Aorta (tissue), 5 donors: ENCODE measurements around the gene CALR3. TPM values are rescaled to one million over a fixed set of nuclear protein-coding genes. Genes with fewer than 3 reads are reported as not detected.

Source experiments
- ATAC-seq: fragments of 200-7000 bp; cut with Tn5 transposase; one replicate; pipeline ENCODE4 v1.9.1; 2022; ENCODE audit warnings: moderate library complexity; ENCODE audit not compliant: low FRiP score
- DNase-seq, 2 donors: peaks; one replicate each; pipeline ENCODE4 v3.0.0-alpha.2; 2020
- H3K27ac ChIP-seq, 2 donors: one replicate each; pipeline ENCODE4 v1.5.1; 2013; ENCODE audit warnings: low read length in 2 of 2, mild to moderate bottlenecking in 2 of 2, moderate library complexity in 2 of 2, control low read depth in 1 of 2, inconsistent platforms in 1 of 2, low read depth in 1 of 2
- H3K27me3 ChIP-seq, 2 donors: one replicate each; pipeline ENCODE4 v1.6.1; 2013; ENCODE audit warnings: control low read depth in 1 of 2, low read length in 1 of 2, mild to moderate bottlenecking in 1 of 2, moderate library complexity in 1 of 2; ENCODE audit not compliant: insufficient read depth in 2 of 2, control insufficient read depth in 1 of 2
- H3K36me3 ChIP-seq, 2 donors: one replicate each; pipeline ENCODE4 v1.6.1; 2013; ENCODE audit warnings: control low read depth in 1 of 2, low read length in 1 of 2, mild to moderate bottlenecking in 1 of 2; ENCODE audit not compliant: insufficient read depth in 2 of 2, control insufficient read depth in 1 of 2
- H3K4me1 ChIP-seq, 2 donors: one replicate each; pipeline ENCODE4 v1.6.1; 2013; ENCODE audit warnings: low read length in 2 of 2, control low read depth in 1 of 2, mild to moderate bottlenecking in 1 of 2, moderate library complexity in 1 of 2; ENCODE audit not compliant: insufficient read depth in 2 of 2, control insufficient read depth in 1 of 2
- H3K4me3 ChIP-seq, 2 donors: one replicate each; pipeline ENCODE4 v1.5.1; 2013; ENCODE audit warnings: low read length in 2 of 2, control low read depth in 1 of 2, mild to moderate bottlenecking in 1 of 2
- H3K9me3 ChIP-seq: one replicate; pipeline ENCODE4 v1.6.1; 2013; ENCODE audit warnings: mild to moderate bottlenecking, low read length; ENCODE audit not compliant: control insufficient read depth
- WGBS, 2 donors: extraction: QIAGEN DNeasy Blood & Tissue Kit; methylation state at CpG; one replicate each; pipeline ENCODE4 v1.1.7; 2013; 5-methylcytosine and 5-hydroxymethylcytosine counted together
- intact Hi-C, 2 donors: fragments of 100-400 bp; cut with DNase I; formaldehyde crosslinking; loops; one replicate each; pipeline versions ENCODE4 v1.14.2 to v1.15.0; 2022
- polyA plus RNA-seq, 2 donors: library from polyadenylated mRNA; stranded (reverse); fragments of 200-250 nt; gene quantifications; one replicate each; pipeline ENCODE4 v1.2.3, GENCODE V29; 2013
- total RNA-seq, 2 donors: library from RNA; stranded (reverse); fragmentation: NEBNext Ultra II Directional; extraction: Animal tissue kit (Norgen Biotek cat#: 25700); gene quantifications; one replicate each; pipeline ENCODE4 v1.2.1, GENCODE V29; 2021
- donor health status: healthy with polysubstance abuse.
- donor health status: Bipolar disorder and iron deficiency.
- donor health status: DM: no; HTN: no; CAD: no.
- donor health status: DM: no; HTN: no; CAD: no.
- donor health status: DM: yes; HTN: yes; CAD: no.

The CALR3 gene
- total and polyA plus RNA-seq, 4 donors, result not detected

DNA sequence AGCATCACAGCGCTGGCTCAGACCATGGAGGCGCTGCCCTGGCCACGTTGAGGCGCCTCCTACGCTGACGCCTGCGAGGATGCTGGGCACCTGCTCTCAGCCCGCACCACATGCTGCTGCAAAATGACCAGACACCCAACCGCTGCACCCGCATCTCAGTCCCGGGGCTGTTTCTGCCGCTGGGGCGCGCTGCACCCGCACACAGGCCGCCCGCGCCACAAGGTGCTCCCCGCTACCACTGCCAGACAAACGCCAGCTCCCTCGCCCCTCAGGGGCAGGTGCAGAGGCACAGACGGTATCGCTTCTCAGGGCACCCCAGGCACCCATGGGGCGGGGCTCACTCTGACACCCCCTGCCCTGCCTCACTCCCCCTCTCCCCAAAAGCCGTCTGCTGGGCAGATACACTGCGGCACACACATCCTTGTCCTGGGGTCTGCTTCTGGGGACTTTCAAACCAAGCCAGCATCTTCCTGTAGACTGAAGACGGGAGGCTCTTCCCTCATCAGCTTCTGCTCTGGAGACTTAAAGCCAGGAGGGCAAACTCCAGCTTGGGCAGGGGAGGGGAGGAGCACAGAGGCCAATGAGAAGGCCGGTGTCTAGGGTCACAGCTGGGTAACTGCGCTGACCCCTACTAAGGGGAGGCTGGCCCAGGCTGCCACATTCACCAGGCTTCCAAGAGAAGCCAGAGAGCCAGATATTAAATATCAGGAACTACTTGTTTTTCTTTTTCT lies 29.9 kb upstream of the CALR3 start:
- no peak overlapping the region for H3K4me3 ChIP-seq
- H3K27ac ChIP-seq, result no peak overlapping the region
- DNase-seq, result no peak
- H3K36me3 ChIP-seq, result peaks cover 4 to 9% of the 10 kb centered on the region in 2 donors
- peak; percentile 30 for ATAC-seq
- no peaks in the 10 kb centered on the region for H3K4me1 ChIP-seq
- H3K9me3 ChIP-seq, result no peaks in the 10 kb centered on the region
- intact Hi-C loops, result no loop called here
- no peaks in the 10 kb centered on the region for H3K27me3 ChIP-seq
- WGBS, 2 donors, result 96% methylated on average over 29 of the region's 29 CpGs

DNA sequence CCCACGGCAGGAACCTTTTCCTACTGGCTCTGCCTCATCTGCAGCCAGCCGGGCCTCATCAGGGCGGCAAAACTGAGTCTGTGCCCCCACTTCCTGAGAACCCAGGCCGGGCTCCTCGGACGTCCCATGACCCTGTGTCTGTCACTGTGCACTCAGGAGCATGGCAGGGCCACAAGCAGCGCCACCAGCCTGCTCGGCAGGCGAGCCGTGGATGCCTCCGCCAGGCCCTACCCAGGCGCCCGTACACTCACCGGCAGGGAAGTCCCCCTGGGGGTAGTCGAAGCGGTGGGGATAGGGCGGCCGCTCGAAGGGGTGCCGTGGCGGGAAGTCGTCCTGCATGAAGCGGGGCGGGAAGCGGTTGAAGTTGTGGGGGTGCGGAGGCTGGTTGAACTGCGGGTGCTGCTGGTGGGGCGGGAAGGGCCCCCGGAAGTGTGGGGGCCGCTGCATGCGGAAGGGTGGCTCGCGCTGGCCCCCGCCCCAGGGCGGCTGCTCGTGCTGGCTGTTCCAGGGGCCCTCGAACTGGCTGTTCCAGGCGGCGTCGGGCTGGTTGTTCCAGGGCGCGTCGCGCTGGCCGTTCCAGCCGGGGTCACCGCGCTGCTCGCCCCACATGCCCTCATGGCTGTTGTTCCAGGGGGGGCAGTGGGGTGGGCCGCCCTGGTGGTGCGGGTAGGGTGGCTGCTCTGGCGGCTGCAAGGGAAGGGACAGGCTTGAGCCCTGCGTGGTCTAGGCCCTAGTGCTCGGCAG lies 29.2 kb upstream of the CALR3 start:
- Histone ChIP-seq H3K9me3 (no peaks in the 10 kb centered on the region), H3K4me1 (no peaks in the 10 kb centered on the region), H3K27ac (no peak overlapping the region), H3K36me3 (peaks cover 4 to 12% of the 10 kb centered on the region in 2 donors), H3K27me3 (no peaks in the 10 kb centered on the region), H3K4me3 (no peak overlapping the region)
- ATAC-seq (no peak), DNase-seq (no peak)
- 96 to 97% methylated on average over 50 to 54 of the region's 54 CpGs for WGBS, 2 donors
- intact Hi-C loops, result no loop called here

DNA sequence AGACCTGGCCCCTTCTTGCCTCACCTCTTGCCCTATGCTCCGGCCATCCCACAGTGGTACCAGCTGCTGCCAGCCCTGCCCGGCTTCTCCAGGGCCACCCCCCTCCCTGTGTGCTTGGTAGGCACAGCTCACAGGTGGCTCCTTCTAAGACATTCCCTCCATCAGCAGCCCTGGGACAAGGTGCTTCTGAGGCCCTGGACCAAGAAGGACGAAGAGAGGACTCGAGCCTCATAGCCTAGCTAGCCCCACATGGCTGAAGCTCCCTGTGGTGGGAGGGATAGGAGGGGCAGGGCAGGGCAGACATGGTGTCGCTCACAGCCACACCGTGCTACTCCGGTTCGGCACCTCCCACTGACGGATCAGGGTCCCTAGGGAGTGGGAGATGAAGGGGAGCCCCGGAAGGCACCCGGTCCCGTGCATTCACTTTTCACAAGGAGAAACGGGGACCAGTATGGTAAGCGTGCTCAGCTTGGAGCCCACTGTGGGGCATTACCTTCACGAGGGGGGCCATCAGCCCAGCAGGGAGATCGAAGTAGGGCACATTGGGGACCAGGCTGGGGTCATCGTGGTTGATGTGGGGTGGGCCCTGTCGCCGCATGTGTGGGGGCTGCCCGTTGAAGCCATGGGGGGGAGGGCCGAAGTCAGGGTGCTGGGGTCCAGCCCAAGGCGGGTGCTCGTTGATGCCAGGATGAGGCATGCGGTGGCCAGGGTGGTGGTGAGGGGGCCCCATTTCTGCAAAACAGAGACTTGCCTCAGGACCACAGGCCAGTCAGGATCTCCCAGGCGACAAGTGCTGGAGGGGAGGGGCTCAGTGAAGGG lies 26.8 kb upstream of the CALR3 start:
- no peaks in the 10 kb centered on the region for H3K4me1 ChIP-seq
- 90 to 93% methylated on average over 25 of the region's 25 CpGs for WGBS, 2 donors
- H3K4me3 ChIP-seq, result no peak overlapping the region
- intact Hi-C loops, result no loop called here
- ATAC-seq, result peak; percentile 9
- H3K36me3 ChIP-seq, result peaks cover 0 to 20% of the 10 kb centered on the region in 2 donors
- DNase-seq, result no peak
- H3K27ac ChIP-seq, result no peak overlapping the region
- no peaks in the 10 kb centered on the region for H3K27me3 ChIP-seq
- H3K9me3 ChIP-seq, result no peaks in the 10 kb centered on the region

DNA sequence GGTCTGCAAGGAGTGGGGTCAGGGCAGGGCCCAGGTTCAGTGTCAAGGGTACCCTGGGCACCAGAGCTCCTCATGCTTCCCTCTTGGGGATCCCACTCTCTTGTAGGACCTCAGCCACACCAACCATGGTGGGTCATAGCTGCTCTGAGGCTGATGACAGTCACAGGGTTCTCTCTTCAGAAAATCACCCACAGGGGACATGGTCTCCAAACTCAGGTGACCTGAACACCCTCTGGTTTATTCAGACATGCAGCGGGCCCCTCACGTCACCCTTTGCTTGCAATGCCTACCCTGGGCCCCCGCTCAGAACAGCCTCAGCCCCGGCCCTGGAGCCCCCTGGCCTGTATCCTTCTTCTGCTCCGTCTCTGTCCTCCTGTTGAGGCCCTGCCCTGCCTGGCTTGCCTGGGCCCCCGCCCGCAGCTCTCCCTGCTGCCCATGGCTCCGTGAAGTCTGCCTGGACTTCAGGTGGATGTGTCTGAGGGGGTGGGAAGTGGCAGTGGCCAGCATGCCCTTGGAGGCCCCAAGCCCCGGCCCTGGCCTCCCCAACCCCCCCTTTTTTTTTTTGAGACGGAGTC lies 25.8 kb upstream of the CALR3 start:
- Histone ChIP-seq H3K27ac (no peak overlapping the region), H3K4me3 (no peak overlapping the region), H3K4me1 (no peaks in the 10 kb centered on the region), H3K27me3 (no peaks in the 10 kb centered on the region), H3K9me3 (no peaks in the 10 kb centered on the region), H3K36me3 (peaks cover 0 to 25% of the 10 kb centered on the region in 2 donors)
- 88 to 90% methylated on average over 10 of the region's 10 CpGs for WGBS, 2 donors
- intact Hi-C loops, result no loop called here
- ATAC-seq (no peak), DNase-seq (no peak)

DNA sequence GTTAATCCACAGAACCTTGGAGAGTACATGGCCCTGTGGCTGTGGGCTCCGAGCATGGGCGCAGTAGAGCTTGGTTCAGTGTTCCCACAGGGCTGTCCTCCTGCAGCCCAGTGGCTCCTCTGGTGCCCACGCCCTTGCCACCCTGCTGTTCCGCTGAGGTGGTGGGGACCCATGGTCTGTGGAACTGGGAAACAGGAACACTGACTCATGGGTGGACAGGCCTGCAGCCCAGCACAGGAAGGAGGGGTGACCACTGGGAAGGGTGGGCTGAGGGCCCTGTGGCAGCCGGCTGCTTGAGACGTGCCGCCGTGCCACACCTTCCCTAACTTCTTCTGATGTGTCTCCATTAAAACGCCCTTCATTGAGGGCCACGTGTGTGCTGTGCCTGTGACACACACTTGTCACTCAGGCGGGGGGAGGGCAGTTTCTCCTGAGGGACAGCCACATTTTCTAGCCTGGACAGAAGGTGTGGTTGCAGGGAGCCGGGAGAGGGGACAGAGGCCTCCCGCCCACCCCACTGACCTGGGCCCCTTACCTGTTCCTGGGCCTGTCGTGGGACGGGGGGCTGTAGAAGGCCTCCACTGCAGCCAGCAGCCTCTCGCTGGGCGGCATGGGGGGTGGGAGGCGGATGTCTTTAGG lies 25.1 kb upstream of the CALR3 start:
- Histone ChIP-seq H3K27ac (no peak overlapping the region), H3K36me3 (peaks cover 0 to 25% of the 10 kb centered on the region in 2 donors), H3K4me1 (no peaks in the 10 kb centered on the region), H3K4me3 (no peak overlapping the region), H3K9me3 (no peaks in the 10 kb centered on the region), H3K27me3 (no peaks in the 10 kb centered on the region)
- WGBS, 2 donors, result 89 to 90% methylated on average over 18 of the region's 18 CpGs
- intact Hi-C loops, result no loop called here
- DNase-seq (no peak), ATAC-seq (no peak)

DNA sequence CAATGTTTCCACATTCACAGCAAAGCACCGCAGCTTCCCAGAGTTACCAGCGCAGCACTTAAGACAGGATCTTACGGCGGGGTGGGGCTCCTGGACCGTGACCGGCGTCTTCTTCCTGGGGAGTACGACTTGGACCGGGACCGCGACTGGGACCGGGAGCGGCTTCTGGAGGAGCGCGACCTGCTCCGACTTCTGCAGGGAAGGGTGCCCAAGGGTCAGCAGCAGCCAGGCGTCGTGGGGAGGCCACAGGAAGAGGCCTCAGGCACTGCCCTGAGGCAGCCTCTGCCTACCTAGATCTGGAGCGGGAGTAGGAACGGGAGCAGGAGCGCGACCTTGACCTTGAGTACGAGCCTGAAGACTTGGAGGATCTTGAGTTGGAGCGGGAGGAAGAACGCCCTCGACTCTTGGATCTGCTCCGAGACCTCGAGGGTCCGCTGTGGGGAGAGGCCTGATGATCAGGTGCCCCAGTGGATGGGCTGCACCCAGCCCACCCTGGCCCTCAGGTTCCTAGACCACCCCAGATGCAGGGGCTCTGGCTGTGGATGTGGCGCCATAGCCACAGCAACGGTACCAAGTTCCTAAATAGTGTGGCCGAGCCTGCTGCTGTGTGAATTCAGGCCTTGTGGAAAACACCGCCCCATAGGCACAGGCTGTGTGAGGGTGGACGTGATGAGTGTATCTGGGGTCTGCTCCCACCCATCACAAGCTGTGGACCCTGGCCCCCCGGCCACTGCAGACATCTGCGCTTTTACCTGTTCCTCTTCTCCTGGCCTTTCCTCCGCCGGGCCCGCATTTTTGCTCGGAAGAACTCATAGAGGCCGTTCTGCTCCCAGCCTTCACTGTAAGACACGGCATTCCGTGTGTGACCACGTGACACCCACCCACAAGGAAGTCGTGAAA lies 24.4 kb upstream of the CALR3 start:
- Histone ChIP-seq H3K9me3 (no peaks in the 10 kb centered on the region), H3K27me3 (no peaks in the 10 kb centered on the region), H3K27ac (no peak overlapping the region), H3K36me3 (peaks cover 0 to 25% of the 10 kb centered on the region in 2 donors), H3K4me1 (no peaks in the 10 kb centered on the region), H3K4me3 (no peak overlapping the region)
- 90 to 93% methylated on average over 43 to 45 of the region's 45 CpGs for WGBS, 2 donors
- no peak for DNase-seq
- ATAC-seq, result peak; percentile 5
- intact Hi-C loops, result no loop called here

DNA sequence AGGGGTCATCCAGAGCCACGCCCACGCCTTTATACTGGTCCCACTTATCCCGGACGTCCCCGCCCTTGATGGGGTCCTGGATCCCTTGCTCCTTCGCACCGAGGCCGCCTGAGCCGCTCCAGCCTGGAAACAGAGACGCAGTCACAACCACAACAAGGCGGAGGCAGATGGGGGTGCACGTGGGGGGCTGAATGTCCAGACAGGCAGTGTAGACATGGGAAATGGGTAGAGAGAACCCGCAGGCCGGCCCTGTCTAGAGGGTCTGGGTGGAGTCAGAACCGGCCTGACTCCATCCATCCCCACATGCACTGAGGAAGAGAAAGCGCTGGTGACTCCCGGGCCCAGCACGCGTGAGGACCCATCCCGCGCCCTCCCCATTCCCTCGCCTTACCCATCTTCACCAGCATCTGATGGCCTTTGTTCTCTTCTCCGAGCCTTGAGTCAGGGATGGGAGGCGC lies 23.3 kb upstream of the CALR3 start:
- ATAC-seq (no peak), DNase-seq (no peak)
- intact Hi-C loops, result no loop called here
- no peaks in the 10 kb centered on the region for H3K9me3 ChIP-seq
- 93 to 94% methylated on average over 24 of the region's 24 CpGs for WGBS, 2 donors
- H3K4me3 ChIP-seq, result no peak overlapping the region
- H3K27me3 ChIP-seq, result no peaks in the 10 kb centered on the region
- no peak overlapping the region for H3K27ac ChIP-seq
- peaks cover 0 to 21% of the 10 kb centered on the region in 2 donors for H3K36me3 ChIP-seq
- no peaks in the 10 kb centered on the region for H3K4me1 ChIP-seq
